Ovary (tissue), 9 donors: Measurements from ENCODE around the gene TPGS1. TPM values are rescaled to one million over a fixed set of nuclear protein-coding genes. Genes with fewer than 3 reads are reported as not detected.
A peak's percentile ranks its signal among the peaks of the same experiment; 100 is the strongest.

ENCODE experiments used
- DNase-seq, 5 donors: peaks; one replicate each; pipeline ENCODE4 v3.0.0-alpha.2; 2019 to 2020
- H3K27ac ChIP-seq, 2 donors: fragments of 200-600 bp; one replicate each; pipeline versions ENCODE4 v1.5.1 to v1.8.0; 2019 to 2022
- H3K27me3 ChIP-seq: fragments of 200-600 bp; one replicate; pipeline ENCODE4 v1.8.0; 2022
- H3K36me3 ChIP-seq: fragments of 200-600 bp; sonication (generic); one replicate; pipeline ENCODE4 v1.5.1; 2019
- H3K4me1 ChIP-seq: one replicate; pipeline ENCODE4 v1.8.1; 2013; ENCODE audit warnings: mild to moderate bottlenecking, moderate library complexity; ENCODE audit not compliant: insufficient read depth
- H3K4me3 ChIP-seq: fragments of 200-600 bp; sonication (generic); one replicate; pipeline ENCODE4 v1.5.1; 2017
- H3K9me3 ChIP-seq, 2 donors: fragments of 200-600 bp in 1 of 2; sonication (generic) in 1 of 2; one replicate each; pipeline versions ENCODE4 v1.5.1 to v1.8.1; 2013 to 2019; ENCODE audit warnings: mild to moderate bottlenecking in 1 of 2, moderate library complexity in 1 of 2
- EP300 ChIP-seq: sonication (generic); formaldehyde crosslinking; IDR thresholded peaks from one replicate; pipeline ENCODE4 v1.6.1; 2017; ENCODE audit warnings: antibody characterized with exemption
- POLR2A ChIP-seq: fragments of 450-650 bp; IDR thresholded peaks from one replicate; pipeline ENCODE4 v1.6.1; 2017; ENCODE audit warnings: antibody characterized with exemption, mild to moderate bottlenecking, moderate library complexity
- WGBS, 3 donors: extraction: QIAGEN DNeasy Blood & Tissue Kit in 1 of 3; methylation state at CpG; one replicate each; pipeline versions ENCODE4 v1.1.5 to v1.1.7; 2013 to 2017; 5-methylcytosine and 5-hydroxymethylcytosine counted together
- intact Hi-C, 4 donors: fragments of 100-400 bp; cut with DNase I; formaldehyde crosslinking; loops; one replicate each; pipeline versions ENCODE4 v1.11.0 to v1.15.1; 2022 to 2023
- polyA plus RNA-seq, 2 donors: library from polyadenylated mRNA; stranded (reverse); fragments of 200-250 nt in 1 of 2; fragments of 350-450 nt in 1 of 2; fragmentation: Illumina TruSeq in 1 of 2; extraction: RNeasy Lipid Tissue Mini Kit (QIAGEN cat#74804) in 1 of 2; gene quantifications; one replicate each; pipeline ENCODE4 v1.2.3, GENCODE V29; 2013 to 2014
- total RNA-seq, 7 donors: library from RNA; depleted of rRNA in 2 of 7; stranded (reverse); fragments of >200 nt in 2 of 7; fragmentation: NEBNext Ultra II Directional in 3 of 7; extraction: Animal tissue kit (Norgen Biotek cat#: 25700) in 3 of 7; gene quantifications; one replicate each; pipeline versions ENCODE4 v1.1.0 to v1.2.4, GENCODE V29; 2016 to 2023
- TF ChIP-seq, protein P1 (sequence below), 3 donors: fragments of 450-650 bp in 2 of 3; fragments of 200-600 bp in 1 of 3; IDR thresholded peaks; one replicate each; pipeline versions ENCODE4 v1.5.1 to v1.8.0; 2016 to 2022; ENCODE audit warnings: antibody characterized with exemption in 3 of 3, mild to moderate bottlenecking in 1 of 3
- donor health status: DM: no; HTN: no; CAD: no; lungs with moderate emphysema.
- donor health status: DM: no; HTN: no; CAD: no.
- donor health status: Bipolar disorder and iron deficiency.
- donor health status: DM: yes; HTN: yes; CAD: no.
- donor health status: DM: no; HTN: no; CAD: no.
- donor health status: DM: yes; HTN: yes; CAD: no.

Gene TPGS1
- total and polyA plus RNA-seq, 9 donors, result 0.12 to 93.3 (median 24.7) TPM

DNA sequence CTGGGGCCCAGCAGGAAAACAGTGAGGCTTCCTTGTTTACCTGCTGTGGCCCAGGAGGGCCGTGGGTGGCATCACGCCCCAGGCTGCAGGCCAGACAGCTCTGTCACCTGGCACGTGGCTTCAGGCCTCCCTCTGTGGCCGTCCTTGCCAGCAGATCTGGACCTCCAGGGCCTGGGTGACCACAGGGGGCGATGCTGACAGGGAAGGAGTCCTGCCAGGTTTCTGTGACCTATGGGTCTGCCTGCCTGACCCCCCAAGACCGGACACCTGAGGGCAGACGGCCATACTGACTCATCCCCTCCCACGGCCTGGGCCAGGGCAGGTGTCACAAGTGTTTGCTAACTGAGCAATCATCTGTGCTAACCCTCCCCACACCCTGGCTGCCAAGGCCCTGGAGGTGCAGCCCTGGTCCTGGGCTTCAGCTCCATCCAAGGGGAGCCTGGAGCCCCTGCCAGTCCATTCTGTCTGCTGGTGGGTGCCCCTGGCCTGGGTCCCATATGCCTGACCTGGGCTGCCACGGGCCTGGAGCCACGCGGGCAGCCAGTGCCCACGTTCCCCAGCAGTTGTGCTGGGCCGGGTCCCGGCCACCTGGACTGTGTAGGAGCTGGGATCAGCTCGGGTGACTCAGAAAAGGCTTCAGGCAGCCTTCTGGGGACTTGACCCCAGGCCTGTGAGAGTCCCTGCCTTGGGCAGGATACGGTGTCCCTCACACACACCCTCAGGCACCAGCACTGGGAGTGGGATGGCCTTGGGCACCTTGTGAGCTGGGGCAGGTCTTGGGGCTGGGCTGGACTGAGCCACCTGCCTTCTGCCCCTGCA lies 27.9 kb downstream of the TPGS1 start:
- intact Hi-C loops, result loop anchor here in 1 of 4 donors (10.0 kb wide), 1 partner anchor 90 kb away; no protein-coding TSS in a partner anchor
- Histone ChIP-seq H3K4me3 (no peak overlapping the region), H3K27me3 (no peaks in the 10 kb centered on the region), H3K36me3 (no peaks in the 10 kb centered on the region), H3K27ac (no peak overlapping the region), H3K4me1 (peaks cover 15% of the 10 kb centered on the region), H3K9me3 (no peaks in the 10 kb centered on the region)
- TF ChIP-seq, protein P1, sequence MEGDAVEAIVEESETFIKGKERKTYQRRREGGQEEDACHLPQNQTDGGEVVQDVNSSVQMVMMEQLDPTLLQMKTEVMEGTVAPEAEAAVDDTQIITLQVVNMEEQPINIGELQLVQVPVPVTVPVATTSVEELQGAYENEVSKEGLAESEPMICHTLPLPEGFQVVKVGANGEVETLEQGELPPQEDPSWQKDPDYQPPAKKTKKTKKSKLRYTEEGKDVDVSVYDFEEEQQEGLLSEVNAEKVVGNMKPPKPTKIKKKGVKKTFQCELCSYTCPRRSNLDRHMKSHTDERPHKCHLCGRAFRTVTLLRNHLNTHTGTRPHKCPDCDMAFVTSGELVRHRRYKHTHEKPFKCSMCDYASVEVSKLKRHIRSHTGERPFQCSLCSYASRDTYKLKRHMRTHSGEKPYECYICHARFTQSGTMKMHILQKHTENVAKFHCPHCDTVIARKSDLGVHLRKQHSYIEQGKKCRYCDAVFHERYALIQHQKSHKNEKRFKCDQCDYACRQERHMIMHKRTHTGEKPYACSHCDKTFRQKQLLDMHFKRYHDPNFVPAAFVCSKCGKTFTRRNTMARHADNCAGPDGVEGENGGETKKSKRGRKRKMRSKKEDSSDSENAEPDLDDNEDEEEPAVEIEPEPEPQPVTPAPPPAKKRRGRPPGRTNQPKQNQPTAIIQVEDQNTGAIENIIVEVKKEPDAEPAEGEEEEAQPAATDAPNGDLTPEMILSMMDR (IDR thresholded peaks at IDR 0.05), result no peak
- TF ChIP-seq POLR2A (no peak), EP300 (no peak)
- peak in 2 of 5 donors; percentile 34 to 45 for DNase-seq
- 68 to 75% (median 73%) methylated on average over 16 of the region's 16 CpGs for WGBS, 3 donors

DNA sequence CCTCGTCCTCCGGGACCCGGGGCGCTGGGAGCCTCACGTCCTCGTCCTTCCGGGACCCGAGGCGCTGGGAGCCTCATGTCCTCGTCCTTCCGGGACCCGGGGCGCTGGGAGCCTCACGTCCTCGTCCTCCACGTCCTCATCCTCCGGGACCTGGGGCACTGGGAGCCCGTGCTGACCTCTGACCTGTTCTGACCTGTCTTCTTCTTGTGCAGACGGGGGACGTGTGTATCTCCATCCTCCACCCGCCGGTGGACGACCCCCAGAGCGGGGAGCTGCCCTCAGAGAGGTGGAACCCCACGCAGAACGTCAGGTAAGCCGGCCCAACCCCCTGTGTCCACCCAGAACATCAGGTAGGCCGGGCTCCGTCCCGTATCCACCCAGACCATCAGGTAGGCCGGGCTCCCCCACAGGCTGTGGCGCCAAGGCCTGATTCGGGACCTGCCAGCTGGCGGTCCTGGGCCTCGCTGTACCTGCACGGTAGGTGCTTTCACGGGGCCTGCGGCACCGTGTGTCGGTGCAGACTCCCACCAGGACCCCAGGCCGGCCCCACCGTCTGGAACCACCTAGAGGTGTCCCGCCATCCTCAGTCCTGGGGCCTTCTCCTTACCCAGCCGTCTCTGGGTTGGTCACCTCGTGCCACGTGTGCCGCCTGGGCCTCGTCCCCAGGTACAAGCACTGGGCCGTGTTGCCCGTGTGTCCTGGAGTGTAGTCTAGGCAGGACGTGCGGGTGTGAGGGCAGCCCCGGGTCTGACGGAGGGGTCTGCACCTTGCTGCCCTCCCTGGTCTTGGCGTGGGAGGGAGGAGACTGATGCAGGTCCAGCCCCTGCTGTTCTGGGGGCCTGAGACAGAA lies 29.0 kb downstream of the TPGS1 start:
- Histone ChIP-seq H3K27me3 (no peaks in the 10 kb centered on the region), H3K4me3 (no peak overlapping the region), H3K9me3 (no peaks in the 10 kb centered on the region), H3K27ac (no peak overlapping the region), H3K4me1 (peaks cover 15% of the 10 kb centered on the region), H3K36me3 (no peaks in the 10 kb centered on the region)
- intact Hi-C loops, result loop anchor here in 1 of 4 donors (10.0 kb wide), 1 partner anchor 89 kb away; no protein-coding TSS in a partner anchor
- WGBS, 3 donors, result 87 to 89% (median 87%) methylated on average over 54 to 55 of the region's 55 CpGs
- TF ChIP-seq EP300, result no peak
- TF ChIP-seq POLR2A, result no peak
- TF ChIP-seq, protein P1 (IDR thresholded peaks at IDR 0.05), result no peak
- DNase-seq, result peak in 3 of 5 donors; percentile 23 to 36 (median 36)

DNA sequence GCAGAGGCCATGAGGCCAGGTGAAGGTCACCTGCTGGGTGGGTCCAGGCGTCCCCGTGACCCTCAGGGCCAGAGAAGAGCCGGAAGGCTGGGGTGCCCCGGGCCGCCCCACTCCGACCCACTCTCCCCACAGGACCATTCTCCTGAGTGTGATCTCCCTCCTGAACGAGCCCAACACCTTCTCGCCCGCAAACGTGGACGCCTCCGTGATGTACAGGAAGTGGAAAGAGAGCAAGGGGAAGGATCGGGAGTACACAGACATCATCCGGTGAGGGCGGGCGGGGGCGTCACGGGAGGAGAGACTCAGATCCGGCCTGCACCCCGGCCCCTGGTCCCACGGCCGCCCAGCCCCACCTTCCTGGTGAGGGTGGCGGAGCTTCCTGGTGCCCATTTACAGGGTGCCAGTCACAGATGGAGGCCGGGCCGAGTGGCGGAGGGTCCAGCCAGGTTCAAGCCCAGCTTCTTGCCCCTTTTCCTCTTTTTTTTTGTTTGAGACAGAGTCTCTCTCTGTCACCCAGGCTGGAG lies 29.6 kb downstream of the TPGS1 start:
- no peaks in the 10 kb centered on the region for H3K9me3 ChIP-seq

More for the DNA sequence above, 29.6 kb downstream of the TPGS1 start:
- peaks cover 15% of the 10 kb centered on the region for H3K4me1 ChIP-seq
- no peak for DNase-seq
- intact Hi-C loops, result loop anchor here in 1 of 4 donors (10.0 kb wide), 1 partner anchor 88 kb away; no protein-coding TSS in a partner anchor
- TF ChIP-seq, protein P1 (IDR thresholded peaks at IDR 0.05), result no peak
- TF ChIP-seq POLR2A (no peak), EP300 (no peak)
- WGBS, 3 donors, result 89 to 94% (median 92%) methylated on average over 26 of the region's 26 CpGs
- no peaks in the 10 kb centered on the region for H3K36me3 ChIP-seq
- H3K27me3 ChIP-seq, result no peaks in the 10 kb centered on the region
- no peak overlapping the region for H3K4me3 ChIP-seq
- no peak overlapping the region for H3K27ac ChIP-seq
